ENCODE results near the gene FRMD3.
"Not testable (repeated sequence)": the region's sequence is repeated elsewhere in the genome, so short reads cannot be mapped to it uniquely, and the experiment has no call there.

DNA sequence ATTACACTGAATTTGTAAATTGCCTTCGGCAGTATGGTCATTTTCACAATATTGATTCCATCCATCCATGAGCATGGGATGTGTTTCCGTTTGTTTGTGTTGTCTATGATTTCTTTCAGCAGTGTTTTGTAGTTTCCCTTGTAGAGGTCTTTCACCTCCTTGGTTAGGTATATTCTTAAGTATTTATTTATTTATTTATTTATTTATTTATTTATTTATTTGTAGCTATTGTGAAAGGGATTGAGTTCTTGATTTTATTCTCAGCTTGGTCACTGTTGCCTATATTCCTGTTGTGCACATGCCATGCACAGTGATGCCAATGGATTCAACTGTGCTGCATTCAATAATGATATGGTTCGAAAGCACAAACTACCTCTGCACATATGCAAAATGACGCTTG lies 179.7 kb downstream of the FRMD3 start:
- not testable (repeated sequence) for TF ChIP-seq HDGF (IDR thresholded peaks at IDR 0.05; ENCODE audit: borderline replicate concordance); SP1 (IDR thresholded peaks at IDR 0.05)

All from HEK293T (cell line).